Measurements from ENCODE around the gene GPR155.

GPR155 gene

GRCh38 chr2:174383796-174384195 is 103.0 kb downstream of the GPR155 start:
- no peak for DNase-seq (ENCODE audit: low spot score)
- H3K27ac ChIP-seq, result no peak overlapping the region
- POLR2A ChIA-PET (ENCODE audit: low non-redundant PET), result interaction anchor here (0.6 kb wide), 2 partner anchors 38 to 167 kb away, joined by 3 to 4 read pairs; no protein-coding TSS in a partner anchor
- CTCF ChIA-PET, result no interaction called here
- TF ChIP-seq CTCF (conservative IDR thresholded peaks at IDR 0.05; ENCODE audit: low read depth), result no peak

Measured in RWPE1 (cell line).